ENCODE measurements around the gene CR2. TPM values are rescaled to one million over a fixed set of nuclear protein-coding genes. Genes with fewer than 3 reads are reported as not detected.

CR2 gene
- total RNA-seq, 1 donor from 2014 or later, result not detected

DNA sequence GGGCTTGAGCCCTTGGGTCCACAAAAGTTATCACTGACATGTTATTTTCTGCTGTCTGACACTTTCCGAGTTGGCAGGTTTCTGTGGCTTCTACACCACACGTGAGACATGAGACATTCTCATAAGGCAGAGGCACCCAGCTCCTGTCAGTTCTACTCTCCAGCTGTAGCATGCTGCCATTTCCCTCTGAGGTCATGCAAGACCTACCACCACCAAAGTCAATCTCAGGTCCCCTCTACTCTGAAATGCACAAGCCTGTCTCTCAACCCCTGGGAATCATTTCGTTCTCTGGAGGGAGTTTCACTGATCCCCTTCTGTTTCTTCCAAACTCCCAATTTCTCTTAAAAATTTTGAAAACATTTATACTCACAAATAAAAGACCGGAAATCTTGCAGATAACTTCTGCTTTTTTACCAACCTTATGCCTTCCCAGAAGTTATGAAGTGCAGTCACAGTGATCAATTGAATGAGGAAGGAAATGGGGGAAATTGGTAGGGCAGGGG, 39.5 kb upstream of the CR2 start:
- H3K27me3 ChIP-seq (ENCODE audit: control insufficient read depth, insufficient read depth, low read length), result peaks cover 3% of the 10 kb centered on the region
- TF ChIP-seq, protein P1, sequence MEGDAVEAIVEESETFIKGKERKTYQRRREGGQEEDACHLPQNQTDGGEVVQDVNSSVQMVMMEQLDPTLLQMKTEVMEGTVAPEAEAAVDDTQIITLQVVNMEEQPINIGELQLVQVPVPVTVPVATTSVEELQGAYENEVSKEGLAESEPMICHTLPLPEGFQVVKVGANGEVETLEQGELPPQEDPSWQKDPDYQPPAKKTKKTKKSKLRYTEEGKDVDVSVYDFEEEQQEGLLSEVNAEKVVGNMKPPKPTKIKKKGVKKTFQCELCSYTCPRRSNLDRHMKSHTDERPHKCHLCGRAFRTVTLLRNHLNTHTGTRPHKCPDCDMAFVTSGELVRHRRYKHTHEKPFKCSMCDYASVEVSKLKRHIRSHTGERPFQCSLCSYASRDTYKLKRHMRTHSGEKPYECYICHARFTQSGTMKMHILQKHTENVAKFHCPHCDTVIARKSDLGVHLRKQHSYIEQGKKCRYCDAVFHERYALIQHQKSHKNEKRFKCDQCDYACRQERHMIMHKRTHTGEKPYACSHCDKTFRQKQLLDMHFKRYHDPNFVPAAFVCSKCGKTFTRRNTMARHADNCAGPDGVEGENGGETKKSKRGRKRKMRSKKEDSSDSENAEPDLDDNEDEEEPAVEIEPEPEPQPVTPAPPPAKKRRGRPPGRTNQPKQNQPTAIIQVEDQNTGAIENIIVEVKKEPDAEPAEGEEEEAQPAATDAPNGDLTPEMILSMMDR (IDR thresholded peaks at IDR 0.05; ENCODE audit: insufficient read depth, low read length, severe bottlenecking), result no peak
- no peak overlapping the region for H3K4me3 ChIP-seq (ENCODE audit: low read depth, low read length)
- no peak for FAIRE-seq
- H3K36me3 ChIP-seq (ENCODE audit: control insufficient read depth, insufficient read depth, low read length), result no peaks in the 10 kb centered on the region
- DNase-seq (ENCODE audit: low read depth), result no peak

- TF ChIP-seq, protein P1 (IDR thresholded peaks at IDR 0.05; ENCODE audit: insufficient read depth, low read length, severe bottlenecking), result no peak
- Histone ChIP-seq H3K27me3 (ENCODE audit: control insufficient read depth, insufficient read depth, low read length) (peaks cover 5% of the 10 kb centered on the region), H3K36me3 (ENCODE audit: control insufficient read depth, insufficient read depth, low read length) (no peaks in the 10 kb centered on the region), H3K4me3 (ENCODE audit: low read depth, low read length) (no peak overlapping the region)
- DNase-seq (ENCODE audit: low read depth) (no peak), FAIRE-seq (no peak)
Observed at GRCh38 chr1:207417076-207417475, 37.1 kb upstream of the CR2 start.

- no peak for FAIRE-seq
- TF ChIP-seq, protein P1 (IDR thresholded peaks at IDR 0.05; ENCODE audit: insufficient read depth, low read length, severe bottlenecking), result no peak
Observed at GRCh38 chr1:207418351-207418750, 35.8 kb upstream of the CR2 start.

DNA sequence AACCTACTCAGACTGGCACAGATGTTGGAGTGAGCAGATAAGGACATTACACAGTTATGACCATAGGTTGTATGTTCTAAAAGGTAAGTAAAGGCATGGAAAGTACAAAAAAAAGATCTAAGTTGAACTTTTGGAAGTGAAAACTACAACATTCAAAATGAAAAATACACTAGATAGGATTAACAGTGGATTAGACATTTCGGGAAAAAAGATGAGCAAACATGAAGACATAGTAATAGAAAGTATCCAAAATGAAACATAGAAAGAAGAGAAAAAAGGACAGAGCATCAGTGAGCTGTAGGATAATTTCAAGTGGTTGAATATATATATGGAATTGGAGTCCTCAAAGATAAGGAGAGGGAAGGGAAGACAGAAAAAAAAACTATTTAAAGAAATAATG, 34.0 kb upstream of the CR2 start:
- H3K27me3 ChIP-seq (ENCODE audit: control insufficient read depth, insufficient read depth, low read length), result peaks cover 2% of the 10 kb centered on the region

More at GRCh38 chr1:207418351-207418750, 35.8 kb upstream of the CR2 start:
- no peak for DNase-seq (ENCODE audit: low read depth)
- H3K36me3 ChIP-seq (ENCODE audit: control insufficient read depth, insufficient read depth, low read length), result no peaks in the 10 kb centered on the region
- H3K4me3 ChIP-seq (ENCODE audit: low read depth, low read length), result no peak overlapping the region
- H3K27me3 ChIP-seq (ENCODE audit: control insufficient read depth, insufficient read depth, low read length), result peaks cover 5% of the 10 kb centered on the region

GRCh38 chr1:207421078-207421477, 33.0 kb upstream of the CR2 start:
- TF ChIP-seq, protein P1 (IDR thresholded peaks at IDR 0.05; ENCODE audit: insufficient read depth, low read length, severe bottlenecking), result no peak
- DNase-seq (ENCODE audit: low read depth), result no peak
- no peak for FAIRE-seq
- Histone ChIP-seq H3K36me3 (ENCODE audit: control insufficient read depth, insufficient read depth, low read length) (no peaks in the 10 kb centered on the region), H3K27me3 (ENCODE audit: control insufficient read depth, insufficient read depth, low read length) (peaks cover 2% of the 10 kb centered on the region), H3K4me3 (ENCODE audit: low read depth, low read length) (no peak overlapping the region)

More for the DNA sequence above, 34.0 kb upstream of the CR2 start:
- Histone ChIP-seq H3K36me3 (ENCODE audit: control insufficient read depth, insufficient read depth, low read length) (no peaks in the 10 kb centered on the region), H3K4me3 (ENCODE audit: low read depth, low read length) (no peak overlapping the region)
- no peak for DNase-seq (ENCODE audit: low read depth)
- TF ChIP-seq, protein P1 (IDR thresholded peaks at IDR 0.05; ENCODE audit: insufficient read depth, low read length, severe bottlenecking), result no peak
- no peak for FAIRE-seq
